Epithelial cell of proximal tubule (primary cell): ENCODE measurements around the gene TEAD1. TPM values are rescaled to one million over a fixed set of nuclear protein-coding genes. Genes with fewer than 3 reads are reported as not detected.

ENCODE experiments used
- DNase-seq: peaks from one replicate; pipeline ENCODE4 v3.0.0-alpha.2; 2011; ENCODE audit warnings: low read depth
- H3K4me3 ChIP-seq: 2 replicates; pipeline ENCODE4 v1.5.1; 2011; ENCODE audit warnings: low read depth, mild to moderate bottlenecking, low read length
- CTCF ChIP-seq: conservative IDR thresholded peaks from 2 replicates; pipeline ENCODE4 v1.5.1; 2012; ENCODE audit warnings: low read depth, mild to moderate bottlenecking, low read length
- total RNA-seq: library from RNA; depleted of rRNA; stranded (reverse); fragments of >200 nt; gene quantifications from 2 replicates; pipeline ENCODE4 v1.2.3, GENCODE V29; 2015

The TEAD1 gene
- total RNA-seq, 1 donor from 2014 or later = 61.9 TPM

- DNase-seq = no peak
- TF ChIP-seq CTCF = no peak
Measured at GRCh38 chr11:12831471-12832202, 157.4 kb downstream of the TEAD1 start.

GRCh38 chr11:12832480-12833224 lies 158.4 kb downstream of the TEAD1 start:
- DNase-seq = no peak
- no peak overlapping the region for H3K4me3 ChIP-seq
- no peak for TF ChIP-seq CTCF

More at GRCh38 chr11:12831471-12832202, 157.4 kb downstream of the TEAD1 start:
- no peak overlapping the region for H3K4me3 ChIP-seq

DNA sequence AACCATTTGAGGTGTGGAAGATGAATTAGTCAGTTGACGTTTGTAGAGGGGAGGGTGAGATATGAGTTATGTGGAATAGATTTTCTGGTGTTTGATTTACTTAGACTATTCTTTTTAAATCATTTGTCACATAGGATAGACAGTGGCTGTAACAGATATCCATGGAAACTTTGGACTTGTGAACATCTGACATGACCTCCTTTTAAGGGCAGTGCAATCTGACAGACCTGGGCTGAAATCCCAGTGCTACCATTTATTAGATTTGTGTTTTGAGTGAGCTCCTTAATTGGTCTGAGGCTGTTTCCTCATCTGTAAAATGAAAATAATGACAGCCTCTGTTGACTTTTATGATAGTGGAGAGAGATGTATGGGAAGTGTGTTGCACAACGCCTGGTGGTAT lies 159.9 kb downstream of the TEAD1 start:
- no peak overlapping the region for H3K4me3 ChIP-seq
- no peak for TF ChIP-seq CTCF
- no peak for DNase-seq

GRCh38 chr11:12834630-12835029 lies 160.4 kb downstream of the TEAD1 start:
- DNase-seq = no peak
- no peak for TF ChIP-seq CTCF
- no peak overlapping the region for H3K4me3 ChIP-seq

DNA sequence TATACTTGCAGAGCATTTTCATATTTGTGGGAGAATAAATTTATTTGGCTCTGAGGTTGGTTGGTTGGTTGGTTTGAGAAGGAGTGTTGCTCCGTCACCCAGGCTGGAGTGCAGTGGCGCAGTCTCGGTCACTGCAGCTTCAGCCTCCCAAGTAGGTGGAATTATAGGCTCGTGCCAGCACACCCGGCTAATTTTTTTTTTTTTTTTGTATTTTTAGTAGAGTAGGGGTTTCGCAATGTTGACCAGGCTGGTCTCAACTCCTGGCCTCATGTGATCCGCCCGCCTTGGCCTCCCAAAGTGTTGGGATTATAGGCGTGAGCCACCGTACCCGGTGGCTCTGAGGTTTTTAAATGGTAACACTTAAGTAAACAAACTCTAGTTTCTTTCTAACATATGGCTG lies 161.1 kb downstream of the TEAD1 start:
- no peak for TF ChIP-seq CTCF
- no peak for DNase-seq
- H3K4me3 ChIP-seq = no peak overlapping the region

- H3K4me3 ChIP-seq = no peak overlapping the region
- DNase-seq = no peak
- TF ChIP-seq CTCF = no peak
Measured at GRCh38 chr11:12838463-12839123, 164.4 kb downstream of the TEAD1 start.
